DND-41 (cell line): ENCODE results near the gene MEIS1.

Experiments used
- ATAC-seq: fragments of 200-7000 bp; cut with Tn5 transposase; 3 replicates; pipeline ENCODE4 v1.9.1; 2021; ENCODE audit warnings: low read depth; ENCODE audit not compliant: insufficient read depth
- DNase-seq: peaks from one replicate; pipeline ENCODE4 v3.0.0-alpha.2; 2020
- H2AFZ ChIP-seq: 2 replicates; pipeline ENCODE4 v1.6.0; 2012; ENCODE audit warnings: low read depth, low read length
- H3K27ac ChIP-seq: 2 replicates; pipeline ENCODE4 v1.5.1; 2012; ENCODE audit warnings: low read length, inconsistent platforms
- H3K27me3 ChIP-seq: fragments of 200-600 bp; sonication (generic); 2 replicates; pipeline ENCODE4 v1.6.0; 2012; ENCODE audit warnings: low read length, mild to moderate bottlenecking, inconsistent platforms; ENCODE audit not compliant: insufficient read depth, poor library complexity
- H3K36me3 ChIP-seq: 2 replicates; pipeline ENCODE4 v1.5.1; 2012; ENCODE audit warnings: low read length, inconsistent platforms; ENCODE audit not compliant: insufficient read depth
- H3K4me1 ChIP-seq: 2 replicates; pipeline ENCODE4 v1.5.1; 2012; ENCODE audit warnings: mild to moderate bottlenecking, low read length; ENCODE audit not compliant: insufficient read depth
- H3K4me2 ChIP-seq: 2 replicates; pipeline ENCODE4 v1.6.0; 2012; ENCODE audit warnings: mild to moderate bottlenecking, moderate library complexity, low read length, inconsistent platforms; ENCODE audit not compliant: insufficient read depth
- H3K4me3 ChIP-seq, 2 experiments: fragments of 200-600 bp in 1 of 2; shearing (Covaris generic) in 1 of 2; 2 replicates each; pipeline ENCODE4 v1.5.1; 2012 to 2016; ENCODE audit warnings: inconsistent platforms in 2 of 2, low read length in 2 of 2, mild to moderate bottlenecking in 2 of 2, low read depth in 1 of 2, moderate library complexity in 1 of 2
- H3K79me2 ChIP-seq: 2 replicates; pipeline ENCODE4 v1.6.0; 2012; ENCODE audit warnings: low read length, inconsistent platforms; ENCODE audit not compliant: insufficient read depth
- H3K9ac ChIP-seq: 2 replicates; pipeline ENCODE4 v1.6.0; 2012; ENCODE audit warnings: low read depth, mild to moderate bottlenecking, inconsistent platforms, low read length, moderate library complexity
- H3K9me3 ChIP-seq: 2 replicates; pipeline ENCODE4 v1.5.1; 2012; ENCODE audit warnings: low read length, moderate library complexity, mild to moderate bottlenecking, inconsistent platforms; ENCODE audit not compliant: insufficient read depth, severe bottlenecking
- H4K20me1 ChIP-seq: 2 replicates; pipeline ENCODE4 v1.6.0; 2012; ENCODE audit warnings: low read length; ENCODE audit not compliant: insufficient read depth
- CTCF ChIP-seq: IDR thresholded peaks from 2 replicates; pipeline ENCODE4 v1.5.1; 2012; ENCODE audit warnings: borderline replicate concordance, low read length, moderate library complexity, mild to moderate bottlenecking; ENCODE audit not compliant: poor library complexity, severe bottlenecking; ENCODE audit errors: extremely low read depth
- EZH2 ChIP-seq: IDR thresholded peaks from 3 replicates; pipeline ENCODE4 v1.6.1; 2012; ENCODE audit warnings: borderline replicate concordance, low read depth, mild to moderate bottlenecking, moderate library complexity, low read length, inconsistent platforms; ENCODE audit not compliant: severe bottlenecking

Gene MEIS1

GRCh38 chr2:66525606-66526005 lies 90.7 kb downstream of the MEIS1 start:
- H4K20me1 ChIP-seq: no peaks in the 10 kb centered on the region; the same call in 1 of the 2 replicates
- H3K27me3 ChIP-seq: peaks cover 4% of the 10 kb centered on the region
- no peaks in the 10 kb centered on the region for H3K79me2 ChIP-seq
- no peak for DNase-seq
- no peak overlapping the region for H3K9ac ChIP-seq
- no peaks in the 10 kb centered on the region for H3K4me1 ChIP-seq
- no peaks in the 10 kb centered on the region for H3K36me3 ChIP-seq
- no peak for ATAC-seq
- H3K4me3 ChIP-seq: no peak overlapping the region
- H3K27ac ChIP-seq: no peak overlapping the region
- TF ChIP-seq CTCF (no peak), EZH2 (no peak)
- no peak overlapping the region for H2AFZ ChIP-seq
- no peak overlapping the region for H3K4me2 ChIP-seq
- no peaks in the 10 kb centered on the region for H3K9me3 ChIP-seq

- Histone ChIP-seq H3K4me3 (no peak overlapping the region), H3K4me2 (no peak overlapping the region), H3K27me3 (peaks cover 4% of the 10 kb centered on the region), H3K9me3 (no peaks in the 10 kb centered on the region), H3K4me1 (no peaks in the 10 kb centered on the region), H4K20me1 (no peaks in the 10 kb centered on the region; the same call in 1 of the 2 replicates), H3K79me2 (no peaks in the 10 kb centered on the region), H3K9ac (no peak overlapping the region), H3K27ac (no peak overlapping the region), H2AFZ (no peak overlapping the region), H3K36me3 (no peaks in the 10 kb centered on the region)
- no peak for ATAC-seq
- TF ChIP-seq CTCF (no peak), EZH2 (no peak)
- no peak for DNase-seq
These were observed 91.3 kb downstream of the MEIS1 start for GRCh38 chr2:66526180-66526579.

- Histone ChIP-seq H3K9ac (no peak overlapping the region), H3K27me3 (peaks cover 4% of the 10 kb centered on the region), H3K36me3 (no peaks in the 10 kb centered on the region), H4K20me1 (no peaks in the 10 kb centered on the region; the same call in 1 of the 2 replicates), H3K4me2 (no peak overlapping the region), H3K4me3 (no peak overlapping the region), H2AFZ (no peak overlapping the region), H3K27ac (no peak overlapping the region), H3K79me2 (no peaks in the 10 kb centered on the region), H3K9me3 (no peaks in the 10 kb centered on the region), H3K4me1 (no peaks in the 10 kb centered on the region)
- TF ChIP-seq CTCF (no peak), EZH2 (no peak)
- no peak for DNase-seq
- no peak for ATAC-seq
These were observed 94.2 kb downstream of the MEIS1 start for GRCh38 chr2:66528974-66529724.

- no peak overlapping the region for H2AFZ ChIP-seq
These were observed 95.7 kb downstream of the MEIS1 start for GRCh38 chr2:66530651-66531050.

More at GRCh38 chr2:66530651-66531050, 95.7 kb downstream of the MEIS1 start:
- TF ChIP-seq CTCF (no peak), EZH2 (no peak)
- no peak overlapping the region for H3K4me3 ChIP-seq
- no peak overlapping the region for H3K4me2 ChIP-seq
- ATAC-seq (no peak), DNase-seq (no peak)
- H3K27me3 ChIP-seq: peaks cover 3% of the 10 kb centered on the region
- H4K20me1 ChIP-seq: no peaks in the 10 kb centered on the region; the same call in 1 of the 2 replicates
- H3K27ac ChIP-seq: no peak overlapping the region
- no peaks in the 10 kb centered on the region for H3K36me3 ChIP-seq
- no peaks in the 10 kb centered on the region for H3K4me1 ChIP-seq
- no peaks in the 10 kb centered on the region for H3K79me2 ChIP-seq
- no peaks in the 10 kb centered on the region for H3K9me3 ChIP-seq
- no peak overlapping the region for H3K9ac ChIP-seq
